ENCODE measurements around the gene ZNF227. TPM values are rescaled to one million over a fixed set of nuclear protein-coding genes. Genes with fewer than 3 reads are reported as not detected.

Gene ZNF227
- total and polyA plus RNA-seq, 9 of the 15 experiments (the other 6 are each of a cell fraction or from before 2014, with no cell fraction given), result 3.0 to 15.1 (median 10.0) TPM

DNA sequence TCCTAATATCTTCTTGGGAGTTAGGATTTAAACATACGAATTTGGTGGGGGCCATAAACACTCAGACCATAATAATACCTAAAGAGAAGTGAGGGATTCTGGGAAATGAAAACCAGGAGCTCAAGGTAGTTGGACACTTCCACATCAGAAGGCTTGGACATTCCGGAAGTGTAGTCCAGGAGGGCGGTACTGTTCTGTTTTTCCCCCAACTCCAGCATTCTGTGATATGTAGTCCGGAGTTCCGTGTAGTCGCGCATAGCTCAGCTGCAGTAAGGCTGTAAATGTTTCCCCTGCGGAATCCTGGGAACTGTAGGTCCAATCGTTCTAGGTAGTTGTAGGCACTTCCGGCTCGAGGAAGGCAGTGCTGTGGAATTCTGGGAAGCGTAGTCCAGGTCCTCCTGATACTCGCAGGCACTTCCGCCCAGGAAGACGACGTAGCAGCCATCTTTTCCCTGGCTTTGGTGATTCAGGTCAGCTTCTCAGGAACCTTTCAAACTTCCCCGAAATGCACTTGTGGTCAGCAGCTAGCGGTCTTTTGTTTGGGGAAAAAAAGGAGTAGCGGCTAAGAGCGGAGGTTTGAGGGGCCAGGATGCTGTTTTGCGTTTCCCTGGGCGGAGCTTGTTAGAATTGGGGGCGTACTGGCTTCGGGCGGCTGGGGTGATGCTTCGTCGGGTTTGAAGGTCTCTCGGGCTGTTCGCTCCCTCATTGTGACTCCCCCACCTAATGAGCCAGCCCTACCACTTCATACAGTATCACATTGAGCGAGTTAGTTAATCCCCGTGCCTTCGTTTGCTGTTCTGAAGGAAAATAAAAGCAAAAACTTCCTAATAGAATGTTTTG is 47.4 kb upstream of the ZNF227 start, which contains the start of gene ZNF226 (continued):
- TF ChIP-seq ZMIZ1 (IDR thresholded peaks at IDR 0.05; ENCODE audit: low read depth in 2 of 2, low read length in 2 of 2) (no peak), SREBF1 (IDR thresholded peaks at IDR 0.05; ENCODE audit: borderline replicate concordance, low read depth, low read length) (no peak; the same call in 1 of the 2 replicates), ZBED1 (IDR thresholded peaks at IDR 0.05) (no peak), POLR2AphosphoS2 (IDR thresholded peaks at IDR 0.05; ENCODE audit: low read length) (no peak), CREB3L1 (IDR thresholded peaks at IDR 0.05; ENCODE audit: borderline replicate concordance, low read depth) (peak; percentile 87; the same call in 1 of the 2 replicates), ESRRA (IDR thresholded peaks at IDR 0.05; ENCODE audit: borderline replicate concordance, low read depth) (peak; percentile 10; the same call in 1 of the 2 replicates), GATA2 (CRISPR knock-in tag; IDR thresholded peaks at IDR 0.05) (no peak), HMG20A (CRISPR knock-in tag; conservative IDR thresholded peaks at IDR 0.05) (no peak), CREM (IDR thresholded peaks at IDR 0.05; ENCODE audit: low read depth) (peak; percentile 91), ETV6 (IDR thresholded peaks at IDR 0.05; ENCODE audit: borderline replicate concordance in 1 of 2, low read depth in 2 of 2, low read length in 1 of 2) (peak in 1 of 2 experiments; percentile 35; a peak in 1 of 4 replicates), ETV6 (CRISPR knock-in tag; IDR thresholded peaks at IDR 0.05; ENCODE audit: borderline replicate concordance) (no peak), ZNF518B (CRISPR knock-in tag; IDR thresholded peaks at IDR 0.05) (no peak), JUND (IDR thresholded peaks at IDR 0.05; ENCODE audit: borderline replicate concordance, low read depth, low read length) (peak; percentile 71), JUND (tag; IDR thresholded peaks at IDR 0.05; ENCODE audit: borderline replicate concordance, low read depth, low read length) (peak; percentile 60; the same call in 2 of the 3 replicates), NRF1 (conservative IDR thresholded peaks at IDR 0.05 in 1 of 2, IDR thresholded peaks at IDR 0.05 in 1 of 2) (peak; percentile 69 to 74), SIN3B (IDR thresholded peaks at IDR 0.05; ENCODE audit: low read depth) (no peak)
